Peyer's patch (tissue), 4 donors: Measurements from ENCODE around the gene HCRTR1.

ENCODE experiments used
- CTCF ChIP-seq, 6 experiments: fragments of 450-650 bp in 4 of 6; fragments of 200-600 bp in 2 of 6; sonication (generic) in 1 of 6; IDR thresholded peaks; one replicate each; pipeline ENCODE4 v1.5.1; 2017 to 2019; ENCODE audit warnings: antibody characterized with exemption in 6 of 6, mild to moderate bottlenecking in 3 of 6, moderate library complexity in 1 of 6
- POLR2A ChIP-seq, 2 donors: fragments of 450-650 bp; IDR thresholded peaks; one replicate each; pipeline ENCODE4 v1.5.1; 2017; ENCODE audit warnings: antibody characterized with exemption in 2 of 2, mild to moderate bottlenecking in 2 of 2, moderate library complexity in 2 of 2

- TF ChIP-seq CTCF (IDR thresholded peaks at IDR 0.05) (no peak), POLR2A (IDR thresholded peaks at IDR 0.05) (no peak)
These were observed 15.4 kb upstream of the HCRTR1 start for GRCh38 chr1:31602081-31602480.
